Measurements from ENCODE around the gene PTGFRN.

DNA sequence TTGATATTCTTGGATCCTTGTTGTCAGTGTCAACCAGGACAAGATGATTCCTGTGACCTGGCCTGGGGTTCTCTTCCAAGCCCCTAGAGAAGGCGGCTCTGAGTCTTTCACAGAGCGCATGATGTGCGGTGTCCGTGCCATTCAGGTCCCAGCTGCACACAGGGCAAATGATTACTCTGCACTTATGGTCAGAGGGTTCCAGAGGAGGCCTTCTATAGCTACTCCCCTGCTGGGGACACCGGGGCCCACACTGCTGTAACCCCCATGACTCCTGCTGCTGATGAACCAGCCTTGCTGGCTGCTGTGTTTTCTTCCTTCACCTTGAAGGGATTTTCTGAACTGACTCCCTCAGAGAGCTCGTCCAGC lies 1.5 kb downstream of the PTGFRN start:
- TF ChIP-seq POLR2A (IDR thresholded peaks at IDR 0.05), result no peak
- TF ChIP-seq, protein P1, sequence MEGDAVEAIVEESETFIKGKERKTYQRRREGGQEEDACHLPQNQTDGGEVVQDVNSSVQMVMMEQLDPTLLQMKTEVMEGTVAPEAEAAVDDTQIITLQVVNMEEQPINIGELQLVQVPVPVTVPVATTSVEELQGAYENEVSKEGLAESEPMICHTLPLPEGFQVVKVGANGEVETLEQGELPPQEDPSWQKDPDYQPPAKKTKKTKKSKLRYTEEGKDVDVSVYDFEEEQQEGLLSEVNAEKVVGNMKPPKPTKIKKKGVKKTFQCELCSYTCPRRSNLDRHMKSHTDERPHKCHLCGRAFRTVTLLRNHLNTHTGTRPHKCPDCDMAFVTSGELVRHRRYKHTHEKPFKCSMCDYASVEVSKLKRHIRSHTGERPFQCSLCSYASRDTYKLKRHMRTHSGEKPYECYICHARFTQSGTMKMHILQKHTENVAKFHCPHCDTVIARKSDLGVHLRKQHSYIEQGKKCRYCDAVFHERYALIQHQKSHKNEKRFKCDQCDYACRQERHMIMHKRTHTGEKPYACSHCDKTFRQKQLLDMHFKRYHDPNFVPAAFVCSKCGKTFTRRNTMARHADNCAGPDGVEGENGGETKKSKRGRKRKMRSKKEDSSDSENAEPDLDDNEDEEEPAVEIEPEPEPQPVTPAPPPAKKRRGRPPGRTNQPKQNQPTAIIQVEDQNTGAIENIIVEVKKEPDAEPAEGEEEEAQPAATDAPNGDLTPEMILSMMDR (IDR thresholded peaks at IDR 0.05), result no peak
